Measurements from ENCODE around the gene CRISP1. TPM values are rescaled to one million over a fixed set of nuclear protein-coding genes. Genes with fewer than 3 reads are reported as not detected.
"Not testable (repeated sequence)": the region's sequence is repeated elsewhere in the genome, so short reads cannot be mapped to it uniquely, and the experiment has no call there.

The CRISP1 gene
- total RNA-seq, 5 donors from 2014 or later (not counting 1 experiment from before 2014, with no cell fraction given) = not detected

GRCh38 chr6:49796842-49797455 lies 69.4 kb downstream of the CRISP1 start:
- not testable (repeated sequence) for ATAC-seq (replicated peaks in 1 of 4); H3K27ac Mint-ChIP-seq

GRCh38 chr6:49790341-49790740 lies 76.0 kb downstream of the CRISP1 start:
- WGBS (ENCODE audit: insufficient coverage) = 0% methylated on average over 1 of the region's 2 CpGs
- Histone ChIP-seq H3K27me3 (replicated peaks in 1 of 2; ENCODE audit: control insufficient read depth in 2 of 2, extremely low read depth in 1 of 2, insufficient read depth in 2 of 2, low read length in 1 of 2) (no peaks in the 10 kb centered on the region), H3K27ac (ENCODE audit: low read length) (no peak overlapping the region), H3K9me3 (no peaks in the 10 kb centered on the region), H3K36me3 (ENCODE audit: control insufficient read depth in 2 of 2, extremely low read depth in 1 of 2, insufficient read depth in 1 of 2, low read length in 1 of 2) (no peaks in the 10 kb centered on the region), H3K4me3 (ENCODE audit: control insufficient read depth in 1 of 2, extremely low read depth in 1 of 2, low read length in 1 of 2) (no peak overlapping the region), H3K4me1 (ENCODE audit: control insufficient read depth in 1 of 2, extremely low read depth in 1 of 2, insufficient read depth in 2 of 2, low read length in 2 of 2) (no peaks in the 10 kb centered on the region)
- ATAC-seq (replicated peaks in 1 of 4) (no peak), DNase-seq (no peak)
- peaks cover 0 to 13% (median 4%) of the 10 kb centered on the region in 3 donors for H3K9me3 Mint-ChIP-seq
- no peak overlapping the region for H3K4me3 Mint-ChIP-seq
- ChIA-PET POLR2A (no interaction called here), CTCF (no interaction called here)
- no peak overlapping the region for H3K27ac Mint-ChIP-seq
- H3K4me1 Mint-ChIP-seq = no peaks in the 10 kb centered on the region
- H3K27me3 Mint-ChIP-seq = no peaks in the 10 kb centered on the region
- no peaks in the 10 kb centered on the region for H3K36me3 Mint-ChIP-seq

More at GRCh38 chr6:49796842-49797455, 69.4 kb downstream of the CRISP1 start:
- H3K9me3 Mint-ChIP-seq; H3K27me3 ChIP-seq (replicated peaks in 1 of 2; ENCODE audit: control insufficient read depth in 2 of 2, extremely low read depth in 1 of 2, insufficient read depth in 2 of 2, low read length in 1 of 2); H3K4me3 Mint-ChIP-seq; DNase-seq; H3K27me3 Mint-ChIP-seq; H3K4me1 ChIP-seq (ENCODE audit: control insufficient read depth in 1 of 2, extremely low read depth in 1 of 2, insufficient read depth in 2 of 2, low read length in 2 of 2); H3K4me1 Mint-ChIP-seq; H3K27ac ChIP-seq (ENCODE audit: low read length); H3K36me3 ChIP-seq (ENCODE audit: control insufficient read depth in 2 of 2, extremely low read depth in 1 of 2, insufficient read depth in 1 of 2, low read length in 1 of 2); H3K9me3 ChIP-seq; H3K36me3 Mint-ChIP-seq; H3K4me3 ChIP-seq (ENCODE audit: control insufficient read depth in 1 of 2, extremely low read depth in 1 of 2, low read length in 1 of 2); POLR2A ChIA-PET: not testable (repeated sequence)
- CTCF ChIA-PET = interaction anchor here in 1 of 2 donors (0.7 kb wide), 1 partner anchor 23 kb away, joined by 3 read pairs; no protein-coding TSS in a partner anchor
- WGBS (ENCODE audit: insufficient coverage) = 84% methylated on average over 15 of the region's 21 CpGs

GRCh38 chr6:49787176-49787575 lies 79.2 kb downstream of the CRISP1 start, which contains the start of gene PGK2:
PGK2 (minus strand) TSS chr6:49787285; CDS start chr6:49787187, 98 bp downstream.
- no peaks in the 10 kb centered on the region for H3K4me1 ChIP-seq (ENCODE audit: control insufficient read depth in 1 of 2, extremely low read depth in 1 of 2, insufficient read depth in 2 of 2, low read length in 2 of 2)
- H3K4me3 ChIP-seq (ENCODE audit: control insufficient read depth in 1 of 2, extremely low read depth in 1 of 2, low read length in 1 of 2) = no peak within 1 kb of the TSS
- no peaks in the 10 kb centered on the region for H3K36me3 ChIP-seq (ENCODE audit: control insufficient read depth in 2 of 2, extremely low read depth in 1 of 2, insufficient read depth in 1 of 2, low read length in 1 of 2)
- ATAC-seq (replicated peaks in 1 of 4) (no peak), DNase-seq (no peak)
- H3K9me3 ChIP-seq = no peaks in the 10 kb centered on the region
- Mint-ChIP-seq H3K27me3 (no peaks in the 10 kb centered on the region), H3K36me3 (no peaks in the 10 kb centered on the region), H3K9me3 (peaks cover 0 to 13% (median 4%) of the 10 kb centered on the region in 3 donors), H3K4me1 (no peaks in the 10 kb centered on the region), H3K4me3 (no peak within 1 kb of the TSS), H3K27ac (no peak within 1 kb of the TSS)
- no peaks in the 10 kb centered on the region for H3K27me3 ChIP-seq (replicated peaks in 1 of 2; ENCODE audit: control insufficient read depth in 2 of 2, extremely low read depth in 1 of 2, insufficient read depth in 2 of 2, low read length in 1 of 2)
- ChIA-PET CTCF (no interaction called here), POLR2A (no interaction called here)
- no peak within 1 kb of the TSS for H3K27ac ChIP-seq (ENCODE audit: low read length)
- WGBS (ENCODE audit: insufficient coverage) = no CpG with 5 or more reads among the region's 8 CpGs

- Mint-ChIP-seq H3K9me3 (peaks cover 0 to 9% (median 4%) of the 10 kb centered on the region in 3 donors), H3K27me3 (no peaks in the 10 kb centered on the region), H3K36me3 (no peaks in the 10 kb centered on the region), H3K4me1 (no peaks in the 10 kb centered on the region), H3K4me3 (no peak overlapping the region), H3K27ac (no peak overlapping the region)
- Histone ChIP-seq H3K36me3 (ENCODE audit: control insufficient read depth in 2 of 2, extremely low read depth in 1 of 2, insufficient read depth in 1 of 2, low read length in 1 of 2) (no peaks in the 10 kb centered on the region), H3K27me3 (replicated peaks in 1 of 2; ENCODE audit: control insufficient read depth in 2 of 2, extremely low read depth in 1 of 2, insufficient read depth in 2 of 2, low read length in 1 of 2) (no peaks in the 10 kb centered on the region), H3K9me3 (no peaks in the 10 kb centered on the region), H3K27ac (ENCODE audit: low read length) (no peak overlapping the region), H3K4me1 (ENCODE audit: control insufficient read depth in 1 of 2, extremely low read depth in 1 of 2, insufficient read depth in 2 of 2, low read length in 2 of 2) (no peaks in the 10 kb centered on the region), H3K4me3 (ENCODE audit: control insufficient read depth in 1 of 2, extremely low read depth in 1 of 2, low read length in 1 of 2) (no peak overlapping the region)
- ChIA-PET CTCF (no interaction called here), POLR2A (no interaction called here)
- ATAC-seq (replicated peaks in 1 of 4) (no peak), DNase-seq (no peak)
These were observed 82.1 kb downstream of the CRISP1 start for GRCh38 chr6:49784272-49784671.

Other genes starting within 250 kb of the CRISP1 start
- gene RHAG, start 229.7 kb downstream of the CRISP1 start, total RNA-seq = under 1 TPM in 3 of 5 donors, not detected in 2; 0.44 to 0.66 (median 0.51) TPM
- gene CRISP2, start 153.0 kb downstream of the CRISP1 start, total RNA-seq = not detected
- gene CRISP3, start 122.1 kb downstream of the CRISP1 start, total RNA-seq = not detected
- not detected for gene PGK2, start 79.2 kb downstream of the CRISP1 start, total RNA-seq
- gene DEFB114, start 97.6 kb upstream of the CRISP1 start, total RNA-seq = not detected
- gene DEFB113, start 103.1 kb upstream of the CRISP1 start, total RNA-seq = not detected
- gene DEFB110, start 155.5 kb upstream of the CRISP1 start, total RNA-seq = not detected
- gene DEFB112, start 183.4 kb upstream of the CRISP1 start, total RNA-seq = not detected